HepG2 (cell line): ENCODE data around the gene ODC1. TPM values are rescaled to one million over a fixed set of nuclear protein-coding genes. Genes with fewer than 3 reads are reported as not detected.

Experiments used
- ARNT2 ChIP-seq: sonication (generic); formaldehyde crosslinking; IDR thresholded peaks from 2 replicates; pipeline ENCODE4 v1.8.0; 2022; ENCODE audit warnings: mild to moderate bottlenecking, low read depth, missing genetic modification reagents, moderate library complexity
- BCL6 ChIP-seq: IDR thresholded peaks from 2 replicates; pipeline ENCODE4 v1.6.1; 2016; ENCODE audit warnings: missing genetic modification reagents, missing compliant biosample characterization
- HDAC1 ChIP-seq: sonication (generic); formaldehyde crosslinking; IDR thresholded peaks from 2 replicates; pipeline ENCODE4 v1.5.1; 2020; ENCODE audit warnings: mild to moderate bottlenecking, missing genetic modification reagents
- HOXA5 ChIP-seq: sonication (generic); formaldehyde crosslinking; IDR thresholded peaks from 2 replicates; pipeline ENCODE4 v1.4.0; 2020; ENCODE audit warnings: missing genetic modification reagents
- LBX2 ChIP-seq: sonication (generic); formaldehyde crosslinking; IDR thresholded peaks from 2 replicates; pipeline ENCODE4 v1.5.0; 2020; ENCODE audit warnings: missing genetic modification reagents, mild to moderate bottlenecking, borderline replicate concordance
- NR0B2 ChIP-seq: sonication (generic); formaldehyde crosslinking; IDR thresholded peaks from 2 replicates; pipeline ENCODE4 v1.4.0; 2020; ENCODE audit warnings: mild to moderate bottlenecking, missing genetic modification reagents
- ONECUT2 ChIP-seq: sonication (generic); formaldehyde crosslinking; IDR thresholded peaks from 2 replicates; pipeline ENCODE4 v1.4.0; 2020; ENCODE audit warnings: missing genetic modification reagents
- SAP130 ChIP-seq: IDR thresholded peaks from 2 replicates; pipeline ENCODE4 v1.6.1; 2016; ENCODE audit warnings: low read depth
- TBX2 ChIP-seq: sonication (generic); formaldehyde crosslinking; IDR thresholded peaks from 2 replicates; pipeline ENCODE4 v1.5.0; 2020; ENCODE audit warnings: missing genetic modification reagents, mild to moderate bottlenecking, borderline replicate concordance
- TCF12 ChIP-seq, 2 experiments: fragments of 450-650 bp in 1 of 2; sonication (generic) in 1 of 2; formaldehyde crosslinking in 1 of 2; IDR thresholded peaks; 2 replicates each; pipeline versions ENCODE4 v1.6.1 to v1.8.0; 2017 to 2022; ENCODE audit warnings: antibody characterized with exemption in 1 of 2, mild to moderate bottlenecking in 1 of 2, missing genetic modification reagents in 1 of 2, moderate library complexity in 1 of 2
- ZBTB4 ChIP-seq: sonication (generic); formaldehyde crosslinking; IDR thresholded peaks from 2 replicates; pipeline ENCODE4 v1.4.0; 2020; ENCODE audit warnings: missing genetic modification reagents, mild to moderate bottlenecking, borderline replicate concordance
- ZHX1 ChIP-seq: sonication (generic); formaldehyde crosslinking; IDR thresholded peaks from 2 replicates; pipeline ENCODE4 v1.8.1; 2022; ENCODE audit warnings: low read depth, mild to moderate bottlenecking, missing genetic modification reagents
- ZNF335 ChIP-seq: sonication (generic); formaldehyde crosslinking; IDR thresholded peaks from 2 replicates; pipeline ENCODE4 v1.4.0; 2020; ENCODE audit warnings: missing genetic modification reagents
- ZNF543 ChIP-seq: sonication (generic); formaldehyde crosslinking; IDR thresholded peaks from 2 replicates; pipeline ENCODE4 v1.4.0; 2020; ENCODE audit warnings: mild to moderate bottlenecking, missing genetic modification reagents
- ZNF7 ChIP-seq: IDR thresholded peaks from 2 replicates; pipeline ENCODE4 v1.6.1; 2016; ENCODE audit warnings: missing biosample characterization, missing genetic modification reagents
- ZNF891 ChIP-seq: sonication (generic); formaldehyde crosslinking; IDR thresholded peaks from 2 replicates; pipeline ENCODE4 v1.5.0; 2020; ENCODE audit warnings: mild to moderate bottlenecking, missing genetic modification reagents
- polyA plus RNA-seq, 8 experiments: library from polyadenylated mRNA; depleted of rRNA in 3 of 8; stranded (reverse) in 7 of 8; unstranded in 1 of 8; fragments of >200 nt; fragmentation: Illumina TruSeq in 4 of 8; extraction: Trizol in 4 of 8; gene quantifications; 2 replicates each; pipeline versions ENCODE4 v1.2.1 to v1.2.3, GENCODE V29; 2011 to 2016; ENCODE audit warnings: low read depth in 4 of 8, missing spikeins in 1 of 8, mixed read lengths in 1 of 8; ENCODE audit not compliant: insufficient read depth in 1 of 8
- total RNA-seq, 5 experiments: library from RNA; depleted of rRNA; stranded (reverse); fragments of >200 nt; fragmentation: Illumina TruSeq; extraction: Trizol; gene quantifications; 2 replicates each; pipeline ENCODE4 v1.2.3, GENCODE V29; 2016; ENCODE audit warnings: low read depth in 1 of 5
- TF ChIP-seq, protein P1 (sequence below), 2 experiments: sonication (generic) in 1 of 2; formaldehyde crosslinking in 1 of 2; IDR thresholded peaks; 2 replicates each; pipeline versions ENCODE4 v1.5.1 to v1.6.1; 2011 to 2020; ENCODE audit warnings: borderline replicate concordance in 1 of 2, low read depth in 1 of 2, low read length in 1 of 2, mild to moderate bottlenecking in 1 of 2, missing genetic modification reagents in 1 of 2, moderate library complexity in 1 of 2
- TF ChIP-seq, protein P2 (sequence below): IDR thresholded peaks from 2 replicates; pipeline ENCODE4 v1.6.1; 2012; ENCODE audit warnings: inconsistent platforms

Gene ODC1
- total and polyA plus RNA-seq, 2 of the 13 experiments (the other 11 are each of a cell fraction or from before 2014, with no cell fraction given) = 142 to 371 TPM

GRCh38 chr2:10447895-10448575, at the start of gene ODC1 (continued):
- TF ChIP-seq, protein P1, sequence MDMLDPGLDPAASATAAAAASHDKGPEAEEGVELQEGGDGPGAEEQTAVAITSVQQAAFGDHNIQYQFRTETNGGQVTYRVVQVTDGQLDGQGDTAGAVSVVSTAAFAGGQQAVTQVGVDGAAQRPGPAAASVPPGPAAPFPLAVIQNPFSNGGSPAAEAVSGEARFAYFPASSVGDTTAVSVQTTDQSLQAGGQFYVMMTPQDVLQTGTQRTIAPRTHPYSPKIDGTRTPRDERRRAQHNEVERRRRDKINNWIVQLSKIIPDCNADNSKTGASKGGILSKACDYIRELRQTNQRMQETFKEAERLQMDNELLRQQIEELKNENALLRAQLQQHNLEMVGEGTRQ (IDR thresholded peaks at IDR 0.05; ENCODE audit: low read depth, low read length) = peak; percentile 42; the same call in 1 of the 2 replicates
- TF ChIP-seq, protein P1 (CRISPR knock-in tag; IDR thresholded peaks at IDR 0.05; ENCODE audit: borderline replicate concordance) = no peak
- TF ChIP-seq NR0B2 (peak; percentile 98; the same call in 1 of the 2 replicates), ZNF543 (CRISPR knock-in tag) (0 out of 2 replicates have a peak, but pooled peaks have one; percentile 71), TCF12 (IDR thresholded peaks at IDR 0.05) (no peak), TCF12 (CRISPR knock-in tag; IDR thresholded peaks at IDR 0.05) (peak; percentile 93; the same call in 1 of the 2 replicates), ZHX1 (no peak), ARNT2 (peak; percentile 100), ZBTB4 (CRISPR knock-in tag) (no peak), ZNF7 (CRISPR knock-in tag) (no peak), ZNF891 (peak; percentile 91), LBX2 (peak; percentile 99), SAP130 (CRISPR knock-in tag) (peak; percentile 85; the same call in 1 of the 2 replicates), HDAC1 (CRISPR knock-in tag) (no peak; the same call in 1 of the 2 replicates), TBX2 (peak; percentile 75), BCL6 (peak; percentile 11; the same call in 1 of the 2 replicates), HOXA5 (CRISPR knock-in tag) (peak; percentile 97; the same call in 1 of the 2 replicates), ONECUT2 (CRISPR knock-in tag) (no peak), ZNF335 (CRISPR knock-in tag) (no peak; the same call in 1 of the 2 replicates)
- TF ChIP-seq, protein P2, sequence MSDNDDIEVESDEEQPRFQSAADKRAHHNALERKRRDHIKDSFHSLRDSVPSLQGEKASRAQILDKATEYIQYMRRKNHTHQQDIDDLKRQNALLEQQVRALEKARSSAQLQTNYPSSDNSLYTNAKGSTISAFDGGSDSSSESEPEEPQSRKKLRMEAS = peak; percentile 100
